GM21576 (cell line): ENCODE measurements around the gene BUB1.
"Not testable (repeated sequence)": the region's sequence is repeated elsewhere in the genome, so short reads cannot be mapped to it uniquely, and the experiment has no call there.

Experiments
- ATAC-seq: cut with Tn5 transposase; IDR thresholded peaks from one replicate; pipeline ENCODE4 v1.9.1; 2021; ENCODE audit warnings: mild to moderate bottlenecking, moderate library complexity; ENCODE audit not compliant: unreplicated experiment

BUB1 gene

DNA sequence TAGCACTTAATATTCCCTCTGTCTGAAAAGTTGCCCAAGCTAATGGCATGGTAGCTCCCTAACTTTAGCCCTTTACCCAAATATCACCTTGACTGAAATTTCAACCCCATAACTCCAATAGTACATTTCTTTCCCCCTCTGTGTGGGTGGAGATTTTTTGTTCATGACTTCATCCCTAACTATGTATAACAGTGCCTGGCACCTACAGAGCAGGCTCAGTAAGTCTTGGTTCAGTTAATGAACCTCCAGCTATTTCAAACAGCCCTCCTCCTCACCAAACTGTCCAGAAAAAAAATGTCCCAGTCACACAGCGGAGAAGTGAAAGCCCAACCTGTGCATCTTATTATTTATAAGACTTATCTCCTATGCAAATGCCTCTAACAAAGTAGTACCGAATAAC is 18.6 kb downstream of the BUB1 start:
- ATAC-seq, result no peak

GRCh38 chr2:110657724-110658305 is 20.0 kb downstream of the BUB1 start:
- ATAC-seq, result no peak

- ATAC-seq, result no peak
Measured at GRCh38 chr2:110655701-110656100, 22.2 kb downstream of the BUB1 start.

GRCh38 chr2:110653861-110654260 is 24.0 kb downstream of the BUB1 start:
- no peak for ATAC-seq

GRCh38 chr2:110650346-110650745 is 27.5 kb downstream of the BUB1 start:
- no peak for ATAC-seq

DNA sequence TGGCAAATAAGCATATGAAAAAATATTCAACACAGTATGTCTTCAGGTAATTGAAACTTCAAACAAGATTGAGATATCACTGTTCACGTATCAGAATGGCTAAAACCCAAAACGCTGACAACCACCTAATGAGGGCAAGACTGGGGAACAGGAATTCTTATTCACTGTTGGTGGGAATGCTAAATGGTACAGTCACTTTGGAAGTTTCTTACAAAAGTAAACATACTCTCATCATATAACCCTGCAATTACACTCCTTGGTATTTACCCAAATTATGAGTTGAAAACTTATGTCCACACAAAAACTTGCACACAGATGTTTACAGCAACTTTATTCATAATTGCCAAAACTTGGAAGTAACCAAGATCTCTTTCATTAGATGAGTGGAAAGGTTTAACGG is 30.1 kb downstream of the BUB1 start:
- ATAC-seq, result no peak

- ATAC-seq, result no peak
Measured at GRCh38 chr2:110645616-110646015, 32.2 kb downstream of the BUB1 start.

DNA sequence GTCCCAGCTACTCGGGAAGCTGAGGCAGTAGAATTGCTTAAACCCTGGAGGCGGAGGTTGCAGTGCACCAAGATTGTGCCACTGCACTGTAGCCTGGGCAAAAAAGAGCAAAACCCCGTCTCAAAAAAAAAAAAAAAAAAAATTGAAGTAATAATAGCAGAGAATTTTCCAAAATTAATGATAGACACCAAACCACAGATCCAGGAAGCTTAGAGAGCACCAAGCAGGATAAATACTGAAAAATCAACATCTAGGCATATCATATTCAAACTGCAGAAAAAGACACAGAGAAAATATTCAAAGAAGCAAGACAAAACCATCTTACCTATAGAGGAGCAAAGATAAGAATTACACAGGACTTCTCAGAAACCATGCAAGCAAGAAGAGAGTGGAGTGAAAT is 33.5 kb downstream of the BUB1 start:
- no peak for ATAC-seq

- ATAC-seq, result no peak
Measured at GRCh38 chr2:110642360-110642759, 35.5 kb downstream of the BUB1 start.

DNA sequence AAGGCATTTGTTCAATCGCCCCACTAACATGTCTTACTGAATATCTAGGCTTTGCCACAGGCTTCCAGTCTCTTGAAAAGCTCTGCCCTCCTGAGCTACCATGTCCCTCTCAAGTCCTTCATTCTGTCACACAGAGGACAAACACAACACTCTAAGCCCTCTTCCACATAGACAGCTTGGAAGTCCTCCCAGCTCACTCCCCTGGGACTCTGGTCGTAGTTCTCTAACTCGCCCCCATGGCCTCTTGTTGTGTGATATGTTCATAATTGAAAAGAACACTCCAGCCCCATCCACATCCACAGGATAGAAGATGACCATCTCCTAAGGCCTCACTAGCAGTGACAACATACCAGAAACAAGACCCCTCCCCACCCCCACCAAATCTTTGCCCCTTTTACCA is 37.9 kb downstream of the BUB1 start:
- no peak for ATAC-seq

DNA sequence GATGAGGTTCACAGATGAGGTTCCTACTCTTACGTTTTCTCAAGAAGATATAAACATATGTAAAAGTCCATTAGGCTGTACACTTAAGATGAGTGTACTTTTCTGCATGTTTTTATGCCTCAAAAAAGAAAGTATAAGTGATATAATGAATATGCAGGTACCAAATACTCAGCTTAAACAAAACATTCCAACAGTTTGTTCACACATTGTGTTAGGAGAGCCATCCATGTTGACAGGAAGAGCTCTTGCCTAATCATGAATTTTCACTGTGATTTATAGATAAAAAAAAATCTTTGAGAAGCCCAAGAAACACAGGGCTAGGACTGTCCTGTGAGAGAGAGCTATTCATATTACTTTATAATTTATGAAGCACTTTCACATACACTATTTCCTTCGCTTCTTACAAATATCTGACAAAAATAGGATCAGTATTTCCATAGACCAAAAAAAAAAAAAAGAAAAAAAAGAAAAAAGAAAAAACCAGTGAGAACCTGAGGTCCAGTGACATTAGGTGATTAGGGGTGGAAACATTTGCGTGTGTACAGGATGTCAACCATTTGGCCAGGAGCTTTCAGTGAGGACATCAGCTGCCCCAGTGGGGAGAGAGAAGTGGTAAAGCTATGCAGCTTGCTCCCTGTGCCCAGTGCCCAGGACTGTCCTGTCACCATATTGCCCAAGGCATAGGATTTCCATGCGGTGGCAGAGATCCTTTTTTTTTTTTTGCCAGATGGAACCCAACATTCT is 38.7 kb downstream of the BUB1 start:
- ATAC-seq, result no peak

DNA sequence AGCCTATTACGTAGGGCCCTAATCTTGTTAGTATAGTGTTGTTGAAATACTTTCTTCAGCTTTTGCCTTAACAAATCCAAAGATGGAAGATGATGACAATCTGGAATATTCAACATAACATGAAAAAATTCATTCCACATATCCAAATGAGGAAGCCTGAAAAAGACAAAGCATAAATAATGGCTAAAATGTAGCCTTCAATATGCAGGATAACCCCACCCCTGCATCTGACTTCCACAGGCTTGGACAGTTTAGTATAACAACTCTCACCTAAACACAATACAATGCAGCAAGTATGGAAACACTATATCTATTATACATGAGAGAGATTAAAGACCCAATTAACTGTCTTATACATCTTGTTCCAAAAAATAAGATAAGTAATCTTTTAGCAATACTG is 39.9 kb downstream of the BUB1 start:
- no peak for ATAC-seq

GRCh38 chr2:110637093-110637492 is 40.8 kb downstream of the BUB1 start:
- ATAC-seq, result no peak

GRCh38 chr2:110635949-110636628 is 41.8 kb downstream of the BUB1 start:
- ATAC-seq, result not testable (repeated sequence)

- not testable (repeated sequence) for ATAC-seq
Measured at GRCh38 chr2:110627348-110627747, 50.5 kb downstream of the BUB1 start.

DNA sequence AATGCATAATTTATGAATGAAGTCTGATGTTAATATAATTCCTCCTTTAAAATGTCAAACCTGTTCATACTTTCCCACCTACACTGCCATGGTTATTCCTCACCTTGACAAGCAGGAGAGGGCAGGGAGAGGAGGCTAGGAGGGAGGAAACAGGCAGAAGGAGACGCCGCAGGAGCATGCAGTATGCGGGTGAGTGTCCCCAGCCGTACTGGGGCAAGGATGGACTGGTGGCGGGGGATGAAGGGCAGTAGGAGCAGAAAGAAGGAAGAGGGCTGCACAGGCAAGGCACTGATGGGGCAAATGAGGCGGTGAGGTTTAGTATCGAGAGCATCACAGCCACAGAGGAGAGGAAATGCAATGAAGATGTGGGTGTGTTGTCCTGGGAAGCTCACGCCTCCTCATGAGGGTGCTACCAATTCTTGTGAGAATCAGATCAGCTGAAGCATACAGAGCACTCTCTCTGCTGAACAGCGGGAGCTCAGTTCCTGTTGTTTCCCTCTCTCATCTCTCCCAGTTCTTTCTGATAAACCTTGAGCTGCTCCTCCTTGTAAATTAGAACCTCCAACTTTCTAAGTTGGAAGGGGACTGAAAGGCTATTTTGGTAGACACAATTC is 58.4 kb downstream of the BUB1 start:
- not testable (repeated sequence) for ATAC-seq

GRCh38 chr2:110613927-110614326 is 63.9 kb downstream of the BUB1 start:
- ATAC-seq, result not testable (repeated sequence)

GRCh38 chr2:110610613-110611250 is 67.1 kb downstream of the BUB1 start:
- not testable (repeated sequence) for ATAC-seq

DNA sequence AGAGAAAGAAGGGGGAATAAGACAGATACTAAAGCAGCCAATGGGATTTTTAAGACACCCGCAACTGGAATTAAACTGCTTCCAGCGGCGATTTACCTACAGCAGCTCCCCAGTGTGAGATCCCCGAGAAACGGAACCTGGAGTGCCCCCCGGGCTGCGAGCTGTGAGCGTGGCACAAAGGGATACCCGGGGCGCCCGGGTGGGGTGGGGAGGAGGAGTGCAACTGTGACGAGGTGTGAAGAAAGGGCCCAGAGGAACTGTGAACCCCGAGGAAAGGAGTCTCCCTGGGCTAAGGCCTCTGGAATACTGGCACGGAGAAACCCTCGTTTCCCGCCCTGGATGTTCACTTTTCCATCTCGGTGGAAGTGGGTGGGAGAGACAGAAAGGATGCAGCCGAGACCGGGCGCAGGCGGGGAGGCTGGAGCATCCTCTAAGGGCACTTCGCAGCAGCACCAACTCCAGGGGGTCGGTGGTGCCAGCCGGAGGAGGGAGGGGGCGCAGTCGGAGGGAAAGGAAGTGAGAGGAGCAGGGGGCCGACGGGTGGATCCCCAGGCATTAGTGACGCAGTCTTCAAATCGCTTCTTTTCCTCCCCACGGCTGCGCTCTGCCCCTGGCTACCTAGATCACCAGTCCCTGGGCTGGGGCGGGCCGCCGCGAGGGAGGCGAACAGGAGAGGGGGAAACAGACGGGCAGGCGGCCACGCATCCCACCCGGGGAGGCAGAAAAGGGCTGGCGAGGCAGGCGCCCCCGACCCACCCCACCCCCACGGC is 67.8 kb downstream of the BUB1 start:
- not testable (repeated sequence) for ATAC-seq

GRCh38 chr2:110608788-110609502 is 68.9 kb downstream of the BUB1 start:
- ATAC-seq, result not testable (repeated sequence)
